ENCODE data around the gene ZNF385D.

- TF ChIP-seq CTCF (IDR thresholded peaks at IDR 0.05) (no peak), PRDM15 (CRISPR knock-in tag; IDR thresholded peaks at IDR 0.05) (no peak), ARID4B (CRISPR knock-in tag; IDR thresholded peaks at IDR 0.05; ENCODE audit: borderline replicate concordance) (no peak), MYBL2 (CRISPR knock-in tag; IDR thresholded peaks at IDR 0.05) (no peak), ATF3 (CRISPR knock-in tag; conservative IDR thresholded peaks at IDR 0.05) (no peak), ZNF425 (CRISPR knock-in tag; conservative IDR thresholded peaks at IDR 0.05) (no peak)
These were observed 233.8 kb downstream of the ZNF385D start for GRCh38 chr3:21517184-21517583.
